ENCODE data around the gene NTNG1.

Gene NTNG1

GRCh38 chr1:107194380-107194779 is 53.5 kb downstream of the NTNG1 start:
- Histone ChIP-seq H3K4me3 (ENCODE audit: low read depth in 1 of 5, low read length in 5 of 5) (no peak overlapping the region), H3K27ac (ENCODE audit: low read depth, low read length) (no peak overlapping the region), H3K9me3 (ENCODE audit: control insufficient read depth in 5 of 5, low read length in 5 of 5) (peaks cover 0 to 4% (median 0%) of the 10 kb centered on the region in 5 donors), H3K36me3 (ENCODE audit: control insufficient read depth in 5 of 5, insufficient read depth in 5 of 5, low read length in 5 of 5) (no peaks in the 10 kb centered on the region), H3K9ac (ENCODE audit: low read length in 5 of 5) (no peak overlapping the region), H3K27me3 (ENCODE audit: control insufficient read depth in 5 of 5, insufficient read depth in 4 of 5, low read length in 5 of 5) (no peaks in the 10 kb centered on the region), H3K4me1 (ENCODE audit: control insufficient read depth in 5 of 5, insufficient read depth in 5 of 5, low read length in 5 of 5) (no peaks in the 10 kb centered on the region)

GRCh38 chr1:107195476-107195875 is 54.6 kb downstream of the NTNG1 start:
- Histone ChIP-seq H3K27ac (ENCODE audit: low read depth, low read length) (no peak overlapping the region), H3K9ac (ENCODE audit: low read length in 5 of 5) (no peak overlapping the region), H3K4me3 (ENCODE audit: low read depth in 1 of 5, low read length in 5 of 5) (no peak overlapping the region), H3K27me3 (ENCODE audit: control insufficient read depth in 5 of 5, insufficient read depth in 4 of 5, low read length in 5 of 5) (no peaks in the 10 kb centered on the region), H3K9me3 (ENCODE audit: control insufficient read depth in 5 of 5, low read length in 5 of 5) (peaks cover 0 to 4% (median 0%) of the 10 kb centered on the region in 5 donors), H3K36me3 (ENCODE audit: control insufficient read depth in 5 of 5, insufficient read depth in 5 of 5, low read length in 5 of 5) (no peaks in the 10 kb centered on the region), H3K4me1 (ENCODE audit: control insufficient read depth in 5 of 5, insufficient read depth in 5 of 5, low read length in 5 of 5) (no peaks in the 10 kb centered on the region)

GRCh38 chr1:107196973-107197562 is 56.2 kb downstream of the NTNG1 start:
- H3K9me3 ChIP-seq (ENCODE audit: control insufficient read depth in 5 of 5, low read length in 5 of 5) = peaks cover 0 to 11% (median 3%) of the 10 kb centered on the region in 5 donors
- no peak overlapping the region for H3K9ac ChIP-seq (ENCODE audit: low read length in 5 of 5)

GRCh38 chr1:107198561-107198960 is 57.7 kb downstream of the NTNG1 start:
- peaks cover 0 to 8% (median 3%) of the 10 kb centered on the region in 5 donors for H3K9me3 ChIP-seq (ENCODE audit: control insufficient read depth in 5 of 5, low read length in 5 of 5)
- no peaks in the 10 kb centered on the region for H3K36me3 ChIP-seq (ENCODE audit: control insufficient read depth in 5 of 5, insufficient read depth in 5 of 5, low read length in 5 of 5)
- no peak overlapping the region for H3K27ac ChIP-seq (ENCODE audit: low read depth, low read length)
- H3K27me3 ChIP-seq (ENCODE audit: control insufficient read depth in 5 of 5, insufficient read depth in 4 of 5, low read length in 5 of 5) = no peaks in the 10 kb centered on the region
- no peak overlapping the region for H3K9ac ChIP-seq (ENCODE audit: low read length in 5 of 5)
- no peak overlapping the region for H3K4me3 ChIP-seq (ENCODE audit: low read depth in 1 of 5, low read length in 5 of 5)
- no peaks in the 10 kb centered on the region for H3K4me1 ChIP-seq (ENCODE audit: control insufficient read depth in 5 of 5, insufficient read depth in 5 of 5, low read length in 5 of 5)

More at GRCh38 chr1:107196973-107197562, 56.2 kb downstream of the NTNG1 start:
- no peaks in the 10 kb centered on the region for H3K36me3 ChIP-seq (ENCODE audit: control insufficient read depth in 5 of 5, insufficient read depth in 5 of 5, low read length in 5 of 5)
- H3K4me1 ChIP-seq (ENCODE audit: control insufficient read depth in 5 of 5, insufficient read depth in 5 of 5, low read length in 5 of 5) = no peaks in the 10 kb centered on the region
- H3K4me3 ChIP-seq (ENCODE audit: low read depth in 1 of 5, low read length in 5 of 5) = no peak overlapping the region
- H3K27ac ChIP-seq (ENCODE audit: low read depth, low read length) = no peak overlapping the region
- no peaks in the 10 kb centered on the region for H3K27me3 ChIP-seq (ENCODE audit: control insufficient read depth in 5 of 5, insufficient read depth in 4 of 5, low read length in 5 of 5)

GRCh38 chr1:107200631-107201030 is 59.8 kb downstream of the NTNG1 start:
- Histone ChIP-seq H3K4me3 (ENCODE audit: low read depth in 1 of 5, low read length in 5 of 5) (no peak overlapping the region), H3K4me1 (ENCODE audit: control insufficient read depth in 5 of 5, insufficient read depth in 5 of 5, low read length in 5 of 5) (no peaks in the 10 kb centered on the region), H3K9ac (ENCODE audit: low read length in 5 of 5) (no peak overlapping the region), H3K9me3 (ENCODE audit: control insufficient read depth in 5 of 5, low read length in 5 of 5) (peaks cover 0 to 8% (median 4%) of the 10 kb centered on the region in 5 donors), H3K27ac (ENCODE audit: low read depth, low read length) (no peak overlapping the region), H3K36me3 (ENCODE audit: control insufficient read depth in 5 of 5, insufficient read depth in 5 of 5, low read length in 5 of 5) (no peaks in the 10 kb centered on the region), H3K27me3 (ENCODE audit: control insufficient read depth in 5 of 5, insufficient read depth in 4 of 5, low read length in 5 of 5) (no peaks in the 10 kb centered on the region)

- H3K9ac ChIP-seq (ENCODE audit: low read length in 5 of 5) = no peak overlapping the region
- H3K27me3 ChIP-seq (ENCODE audit: control insufficient read depth in 5 of 5, insufficient read depth in 4 of 5, low read length in 5 of 5) = no peaks in the 10 kb centered on the region
- H3K4me1 ChIP-seq (ENCODE audit: control insufficient read depth in 5 of 5, insufficient read depth in 5 of 5, low read length in 5 of 5) = no peaks in the 10 kb centered on the region
- no peaks in the 10 kb centered on the region for H3K36me3 ChIP-seq (ENCODE audit: control insufficient read depth in 5 of 5, insufficient read depth in 5 of 5, low read length in 5 of 5)
- H3K9me3 ChIP-seq (ENCODE audit: control insufficient read depth in 5 of 5, low read length in 5 of 5) = peaks cover 0 to 8% (median 4%) of the 10 kb centered on the region in 5 donors
- no peak overlapping the region for H3K27ac ChIP-seq (ENCODE audit: low read depth, low read length)
- H3K4me3 ChIP-seq (ENCODE audit: low read depth in 1 of 5, low read length in 5 of 5) = no peak overlapping the region
Measured at GRCh38 chr1:107202007-107202406, 61.2 kb downstream of the NTNG1 start.

- Histone ChIP-seq H3K27ac (ENCODE audit: low read depth, low read length) (no peak overlapping the region), H3K27me3 (ENCODE audit: control insufficient read depth in 5 of 5, insufficient read depth in 4 of 5, low read length in 5 of 5) (no peaks in the 10 kb centered on the region), H3K4me1 (ENCODE audit: control insufficient read depth in 5 of 5, insufficient read depth in 5 of 5, low read length in 5 of 5) (no peaks in the 10 kb centered on the region), H3K4me3 (ENCODE audit: low read depth in 1 of 5, low read length in 5 of 5) (no peak overlapping the region), H3K36me3 (ENCODE audit: control insufficient read depth in 5 of 5, insufficient read depth in 5 of 5, low read length in 5 of 5) (no peaks in the 10 kb centered on the region), H3K9me3 (ENCODE audit: control insufficient read depth in 5 of 5, low read length in 5 of 5) (peaks cover 0 to 7% (median 0%) of the 10 kb centered on the region in 5 donors), H3K9ac (ENCODE audit: low read length in 5 of 5) (no peak overlapping the region)
Measured at GRCh38 chr1:107213225-107213624, 72.4 kb downstream of the NTNG1 start.

GRCh38 chr1:107220036-107220435 is 79.2 kb downstream of the NTNG1 start:
- H3K27me3 ChIP-seq (ENCODE audit: control insufficient read depth in 5 of 5, insufficient read depth in 4 of 5, low read length in 5 of 5) = no peaks in the 10 kb centered on the region

GRCh38 chr1:107225706-107226105 is 84.9 kb downstream of the NTNG1 start:
- H3K9me3 ChIP-seq (ENCODE audit: control insufficient read depth in 5 of 5, low read length in 5 of 5) = no peaks in the 10 kb centered on the region
- H3K4me1 ChIP-seq (ENCODE audit: control insufficient read depth in 5 of 5, insufficient read depth in 5 of 5, low read length in 5 of 5) = peaks cover 0 to 3% (median 0%) of the 10 kb centered on the region in 5 donors
- H3K36me3 ChIP-seq (ENCODE audit: control insufficient read depth in 5 of 5, insufficient read depth in 5 of 5, low read length in 5 of 5) = no peaks in the 10 kb centered on the region
- no peak overlapping the region for H3K4me3 ChIP-seq (ENCODE audit: low read depth in 1 of 5, low read length in 5 of 5)
- no peaks in the 10 kb centered on the region for H3K27me3 ChIP-seq (ENCODE audit: control insufficient read depth in 5 of 5, insufficient read depth in 4 of 5, low read length in 5 of 5)
- no peak overlapping the region for H3K9ac ChIP-seq (ENCODE audit: low read length in 5 of 5)
- H3K27ac ChIP-seq (ENCODE audit: low read depth, low read length) = no peak overlapping the region

More at GRCh38 chr1:107220036-107220435, 79.2 kb downstream of the NTNG1 start:
- H3K9ac ChIP-seq (ENCODE audit: low read length in 5 of 5) = no peak overlapping the region
- peaks cover 0 to 7% (median 3%) of the 10 kb centered on the region in 5 donors for H3K9me3 ChIP-seq (ENCODE audit: control insufficient read depth in 5 of 5, low read length in 5 of 5)
- no peak overlapping the region for H3K4me3 ChIP-seq (ENCODE audit: low read depth in 1 of 5, low read length in 5 of 5)
- no peaks in the 10 kb centered on the region for H3K4me1 ChIP-seq (ENCODE audit: control insufficient read depth in 5 of 5, insufficient read depth in 5 of 5, low read length in 5 of 5)
- H3K36me3 ChIP-seq (ENCODE audit: control insufficient read depth in 5 of 5, insufficient read depth in 5 of 5, low read length in 5 of 5) = no peaks in the 10 kb centered on the region
- H3K27ac ChIP-seq (ENCODE audit: low read depth, low read length) = no peak overlapping the region

- no peaks in the 10 kb centered on the region for H3K9me3 ChIP-seq (ENCODE audit: control insufficient read depth in 5 of 5, low read length in 5 of 5)
- H3K27ac ChIP-seq (ENCODE audit: low read depth, low read length) = no peak overlapping the region
- H3K27me3 ChIP-seq (ENCODE audit: control insufficient read depth in 5 of 5, insufficient read depth in 4 of 5, low read length in 5 of 5) = no peaks in the 10 kb centered on the region
- H3K36me3 ChIP-seq (ENCODE audit: control insufficient read depth in 5 of 5, insufficient read depth in 5 of 5, low read length in 5 of 5) = no peaks in the 10 kb centered on the region
- peaks cover 0 to 3% (median 0%) of the 10 kb centered on the region in 5 donors for H3K4me1 ChIP-seq (ENCODE audit: control insufficient read depth in 5 of 5, insufficient read depth in 5 of 5, low read length in 5 of 5)
- no peak overlapping the region for H3K9ac ChIP-seq (ENCODE audit: low read length in 5 of 5)
- H3K4me3 ChIP-seq (ENCODE audit: low read depth in 1 of 5, low read length in 5 of 5) = no peak overlapping the region
Measured at GRCh38 chr1:107228704-107229371, 88.0 kb downstream of the NTNG1 start.
